Stimulated activated CD4-positive, alpha-beta T cell treated with anti-CD3 and anti-CD28 coated beads, Interleukin-1b, Interleukin-23, amount 100 ng/mL, for 1 hour (primary cell): ENCODE data around the gene RCVRN.

Experiments used
- DNase-seq, 2 donors: peaks; one replicate each; pipeline ENCODE4 v3.0.0-alpha.2; 2020; ENCODE audit warnings: low read depth in 2 of 2

The RCVRN gene

DNA sequence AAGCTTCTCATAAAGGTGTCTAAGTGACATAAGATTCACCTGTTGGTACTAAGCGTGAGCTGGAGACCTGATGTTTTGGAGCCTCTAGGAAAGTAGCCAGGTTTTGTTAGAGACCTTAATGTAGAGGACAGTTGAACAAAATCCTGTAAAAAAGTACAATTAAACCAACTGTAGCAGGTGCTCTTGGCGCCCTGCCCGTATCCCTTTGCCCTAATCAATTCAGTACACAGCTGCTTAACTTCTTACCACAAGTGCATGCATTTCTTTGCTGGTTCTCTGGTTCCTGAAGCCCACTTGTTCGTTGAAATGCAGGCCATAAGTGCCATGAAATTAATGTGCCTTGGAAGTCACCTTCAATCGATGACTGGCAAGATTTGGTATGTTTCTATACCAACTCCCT lies 54.9 kb downstream of the RCVRN start:
- DNase-seq, result no peak
